HFF-Myc (cell line): ENCODE results near the gene TUBGCP5.
"Not testable (repeated sequence)": the region's sequence is repeated elsewhere in the genome, so short reads cannot be mapped to it uniquely, and the experiment has no call there.

Experiments
- DNase-seq: peaks from one replicate; pipeline ENCODE4 v3.0.0-alpha.2; 2011; ENCODE audit warnings: low read depth; ENCODE audit errors: extremely low read depth
- H3K4me3 ChIP-seq: replicated peaks from 2 replicates; pipeline ENCODE4 v1.5.1; 2011; ENCODE audit warnings: low read depth, mild to moderate bottlenecking, control low read depth, low read length
- CTCF ChIP-seq: IDR thresholded peaks from 2 replicates; pipeline ENCODE4 v1.5.1; 2012; ENCODE audit warnings: mild to moderate bottlenecking, low read depth, low read length, control low read depth; ENCODE audit errors: missing control alignments

The TUBGCP5 gene

GRCh38 chr15:23039143-23039916, at the start of gene TUBGCP5:
Gene TUBGCP5, minus strand, starts transcription at chr15:23039569. Its CDS starts 26 bp downstream, at chr15:23039543.
- peak; percentile 92 for DNase-seq
- peak within 1 kb of the TSS; percentile 70 for H3K4me3 ChIP-seq
- no peak for TF ChIP-seq CTCF

DNA sequence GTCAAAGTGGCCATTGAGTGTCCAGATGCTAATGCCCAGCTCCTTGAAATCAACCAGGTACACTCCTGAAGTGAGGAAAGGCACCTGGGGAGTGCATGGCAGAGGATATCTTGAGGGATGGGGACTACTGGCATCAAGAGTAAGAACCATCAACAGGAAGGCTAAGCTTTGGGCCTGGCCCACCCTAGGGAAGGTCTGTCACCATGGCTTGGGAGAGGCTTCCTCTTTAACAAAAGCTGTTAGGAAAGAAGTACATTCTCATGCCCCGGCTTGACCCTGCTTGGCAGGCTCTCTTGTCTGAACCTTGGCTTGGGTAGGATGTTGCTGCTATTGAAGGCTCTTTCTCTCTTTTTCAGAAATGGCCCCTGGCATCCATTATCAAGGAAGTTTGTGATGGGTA, 43.7 kb upstream of the TUBGCP5 start:
- no peak for TF ChIP-seq CTCF
- DNase-seq, result no peak
- H3K4me3 ChIP-seq, result no peak overlapping the region

DNA sequence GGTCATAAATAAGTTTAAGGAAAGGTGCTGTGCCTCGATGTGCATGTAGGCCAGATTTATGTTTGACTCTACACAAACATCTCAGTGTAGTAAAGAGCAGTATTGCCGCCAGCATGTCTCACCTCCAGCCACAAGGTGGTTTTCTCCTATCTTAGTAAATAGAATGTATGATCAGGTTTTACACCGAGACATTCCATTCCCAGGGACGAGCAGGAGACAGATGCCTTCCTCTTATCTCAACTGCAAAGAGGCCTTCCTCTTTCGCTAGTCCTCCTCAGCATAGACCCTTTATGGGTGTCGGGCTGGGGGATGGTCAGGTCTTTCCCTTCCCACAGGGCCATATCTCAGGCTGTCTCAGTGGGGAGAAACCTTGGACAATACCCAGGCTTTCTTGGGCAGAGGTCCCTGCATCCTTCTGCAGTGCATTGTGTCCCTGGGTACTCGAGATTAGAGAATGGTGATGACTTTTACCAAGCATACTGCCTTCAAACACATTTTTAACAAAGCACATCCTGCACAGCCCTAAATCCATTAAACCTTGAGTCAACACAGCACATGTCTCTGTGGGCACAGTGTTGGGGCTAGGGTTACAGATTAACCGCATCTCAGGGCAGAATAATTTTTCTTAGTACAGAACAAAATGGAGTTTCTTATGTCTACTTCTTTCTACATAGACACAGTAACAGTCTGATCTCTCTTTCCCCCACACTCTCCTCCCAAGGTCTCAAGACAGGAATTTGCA, 42.8 kb upstream of the TUBGCP5 start:
- H3K4me3 ChIP-seq, DNase-seq: not testable (repeated sequence)

GRCh38 chr15:23081271-23081670, 41.9 kb upstream of the TUBGCP5 start:
- DNase-seq, result no peak
- TF ChIP-seq CTCF, result no peak
- H3K4me3 ChIP-seq, result no peak overlapping the region

DNA sequence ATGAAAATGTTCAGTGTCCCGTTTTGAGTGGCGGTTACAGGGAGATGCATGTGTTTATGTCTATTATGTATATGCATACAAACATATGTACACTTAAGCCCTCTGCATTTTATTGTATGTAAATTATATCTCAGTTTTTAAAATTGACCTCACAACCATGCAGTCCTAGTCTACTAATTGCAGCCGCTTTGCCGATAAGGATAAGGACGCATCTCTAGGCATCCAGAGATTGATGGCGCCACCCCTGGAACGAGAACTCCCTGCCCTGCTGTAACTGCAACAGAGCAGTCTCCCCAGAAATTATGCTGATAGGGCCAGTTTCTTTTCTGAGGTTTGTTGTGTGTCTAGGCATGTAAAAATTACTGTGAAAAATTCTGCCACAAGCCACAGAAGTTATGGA, 40.4 kb upstream of the TUBGCP5 start:
- DNase-seq, result no peak
- TF ChIP-seq CTCF, result no peak
- H3K4me3 ChIP-seq, result no peak overlapping the region

GRCh38 chr15:23075927-23076326, 36.6 kb upstream of the TUBGCP5 start:
- DNase-seq, result no peak
- H3K4me3 ChIP-seq, result no peak overlapping the region
- no peak for TF ChIP-seq CTCF

GRCh38 chr15:23074684-23075083, 35.3 kb upstream of the TUBGCP5 start:
- TF ChIP-seq CTCF, result no peak
- no peak overlapping the region for H3K4me3 ChIP-seq
- no peak for DNase-seq
